BE2C (cell line): ENCODE results near the gene SLC34A2.
"Not testable (repeated sequence)": the region's sequence is repeated elsewhere in the genome, so short reads cannot be mapped to it uniquely, and the experiment has no call there.

ENCODE experiments used
- DNase-seq: peaks from one replicate; pipeline ENCODE4 v3.0.0-alpha.2; 2020
- H3K27me3 ChIP-seq: fragments of 250-450 bp; sonication (Bioruptor Pico); 2 replicates; pipeline ENCODE4 v1.5.1; 2020; ENCODE audit warnings: mild to moderate bottlenecking
- H3K36me3 ChIP-seq: fragments of 250-450 bp; sonication (Bioruptor Pico); 2 replicates; pipeline ENCODE4 v1.5.1; 2020; ENCODE audit warnings: mild to moderate bottlenecking
- H3K4me1 ChIP-seq: fragments of 250-450 bp; sonication (Bioruptor Pico); 2 replicates; pipeline ENCODE4 v1.5.1; 2020
- H3K4me3 ChIP-seq: 2 replicates; pipeline ENCODE4 v1.5.1; 2011; ENCODE audit warnings: low read depth, low read length
- H3K9me3 ChIP-seq: fragments of 250-450 bp; sonication (Bioruptor Pico); 2 replicates; pipeline ENCODE4 v1.5.1; 2020
- TF ChIP-seq, protein P1 (sequence below): IDR thresholded peaks from 2 replicates; pipeline ENCODE4 v1.5.1; 2012; ENCODE audit warnings: mild to moderate bottlenecking, low read depth, low read length

SLC34A2 gene

DNA sequence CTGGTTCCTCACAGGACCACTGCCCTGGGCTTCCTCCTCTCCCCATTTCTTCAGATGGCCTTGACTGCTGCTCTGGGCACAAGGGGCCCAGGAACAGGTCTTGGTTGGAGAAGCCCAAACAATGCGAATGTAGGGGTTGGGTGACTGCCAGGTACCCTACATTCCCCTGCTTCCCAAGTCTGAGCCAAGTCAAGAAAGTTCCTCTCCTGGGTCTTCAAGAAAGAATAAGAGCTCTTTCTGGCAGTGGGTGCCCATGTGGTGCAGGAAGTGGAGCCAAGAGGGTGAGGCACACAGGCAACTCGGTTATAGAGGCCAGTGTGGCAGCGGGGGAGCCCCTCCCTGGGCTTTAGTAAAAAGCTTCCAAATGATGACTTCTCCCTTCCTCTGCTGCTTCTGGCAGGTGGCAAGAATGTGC, 2.7 kb downstream of the SLC34A2 start:
- no peaks in the 10 kb centered on the region for H3K9me3 ChIP-seq
- H3K4me1 ChIP-seq, result no peaks in the 10 kb centered on the region
- H3K36me3 ChIP-seq, result no peaks in the 10 kb centered on the region
- TF ChIP-seq, protein P1, sequence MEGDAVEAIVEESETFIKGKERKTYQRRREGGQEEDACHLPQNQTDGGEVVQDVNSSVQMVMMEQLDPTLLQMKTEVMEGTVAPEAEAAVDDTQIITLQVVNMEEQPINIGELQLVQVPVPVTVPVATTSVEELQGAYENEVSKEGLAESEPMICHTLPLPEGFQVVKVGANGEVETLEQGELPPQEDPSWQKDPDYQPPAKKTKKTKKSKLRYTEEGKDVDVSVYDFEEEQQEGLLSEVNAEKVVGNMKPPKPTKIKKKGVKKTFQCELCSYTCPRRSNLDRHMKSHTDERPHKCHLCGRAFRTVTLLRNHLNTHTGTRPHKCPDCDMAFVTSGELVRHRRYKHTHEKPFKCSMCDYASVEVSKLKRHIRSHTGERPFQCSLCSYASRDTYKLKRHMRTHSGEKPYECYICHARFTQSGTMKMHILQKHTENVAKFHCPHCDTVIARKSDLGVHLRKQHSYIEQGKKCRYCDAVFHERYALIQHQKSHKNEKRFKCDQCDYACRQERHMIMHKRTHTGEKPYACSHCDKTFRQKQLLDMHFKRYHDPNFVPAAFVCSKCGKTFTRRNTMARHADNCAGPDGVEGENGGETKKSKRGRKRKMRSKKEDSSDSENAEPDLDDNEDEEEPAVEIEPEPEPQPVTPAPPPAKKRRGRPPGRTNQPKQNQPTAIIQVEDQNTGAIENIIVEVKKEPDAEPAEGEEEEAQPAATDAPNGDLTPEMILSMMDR, result no peak
- DNase-seq, result no peak
- H3K27me3 ChIP-seq, result peaks cover 27% of the 10 kb centered on the region
- H3K4me3 ChIP-seq, result no peak overlapping the region

DNA sequence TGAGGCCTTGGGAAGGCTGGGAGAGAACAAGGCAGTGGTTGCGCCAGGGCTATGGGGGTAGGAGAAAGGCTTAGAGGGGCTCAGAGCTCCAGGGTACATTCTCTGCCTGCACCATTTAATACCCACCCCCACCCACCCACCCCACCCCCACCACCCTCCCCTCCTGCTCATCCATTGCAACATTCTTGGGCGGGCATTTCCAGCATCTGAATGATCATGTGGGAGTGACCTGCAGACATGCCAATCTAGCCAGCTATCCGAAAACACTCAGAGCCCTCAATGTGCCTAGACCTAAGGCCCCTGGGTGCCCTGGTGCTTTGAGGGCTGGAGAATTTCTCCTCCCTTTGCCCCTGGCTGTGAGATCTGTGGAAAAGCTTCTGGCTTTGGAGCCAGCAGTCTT, 3.1 kb downstream of the SLC34A2 start:
- H3K4me1 ChIP-seq, result no peaks in the 10 kb centered on the region
- no peak overlapping the region for H3K4me3 ChIP-seq
- H3K36me3 ChIP-seq, result no peaks in the 10 kb centered on the region
- H3K27me3 ChIP-seq, result peaks cover 27% of the 10 kb centered on the region
- DNase-seq, result no peak
- no peaks in the 10 kb centered on the region for H3K9me3 ChIP-seq
- TF ChIP-seq, protein P1, result no peak

DNA sequence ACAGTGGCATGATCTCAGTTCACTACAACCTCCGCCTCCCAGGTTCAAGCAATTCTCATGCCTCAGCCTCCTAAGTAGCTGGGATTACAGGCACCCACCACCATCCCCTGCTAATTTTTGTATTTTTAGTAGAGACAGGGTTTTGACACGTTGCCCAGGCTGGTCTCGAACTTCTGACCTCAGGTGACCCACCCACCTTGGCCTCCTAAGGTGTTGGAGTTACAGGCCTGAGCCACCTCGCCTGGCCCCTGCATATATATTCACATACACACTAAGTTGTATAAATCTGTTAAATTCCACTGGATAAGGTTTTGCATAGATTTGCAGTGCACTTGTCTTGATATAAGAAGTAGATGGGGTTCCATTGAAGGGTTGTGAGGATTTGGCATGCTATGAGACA, 5.8 kb downstream of the SLC34A2 start:
- not testable (repeated sequence) for DNase-seq, H3K4me3 ChIP-seq, H3K27me3 ChIP-seq, H3K36me3 ChIP-seq, H3K4me1 ChIP-seq, H3K9me3 ChIP-seq

DNA sequence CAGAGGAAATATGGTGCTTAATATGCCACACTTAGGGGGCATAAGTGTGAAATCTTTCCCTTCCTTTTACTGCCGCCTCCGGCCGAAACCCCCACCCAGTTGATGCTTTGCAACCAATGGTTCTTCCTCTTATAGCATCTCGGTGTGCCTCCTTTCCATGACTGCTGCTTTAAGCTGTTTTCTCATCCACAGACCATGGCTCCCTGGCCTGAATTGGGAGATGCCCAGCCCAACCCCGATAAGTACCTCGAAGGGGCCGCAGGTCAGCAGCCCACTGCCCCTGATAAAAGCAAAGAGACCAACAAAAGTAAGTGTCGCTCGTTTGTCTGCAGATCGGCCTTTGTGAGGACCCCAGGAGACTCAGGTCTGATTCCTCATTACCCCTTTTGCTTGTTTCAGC, 6.7 kb downstream of the SLC34A2 start:
- Histone ChIP-seq H3K4me1 (no peaks in the 10 kb centered on the region), H3K4me3 (no peak overlapping the region), H3K9me3 (no peaks in the 10 kb centered on the region), H3K36me3 (no peaks in the 10 kb centered on the region), H3K27me3 (no peaks in the 10 kb centered on the region)
- TF ChIP-seq, protein P1, result no peak
- no peak for DNase-seq

DNA sequence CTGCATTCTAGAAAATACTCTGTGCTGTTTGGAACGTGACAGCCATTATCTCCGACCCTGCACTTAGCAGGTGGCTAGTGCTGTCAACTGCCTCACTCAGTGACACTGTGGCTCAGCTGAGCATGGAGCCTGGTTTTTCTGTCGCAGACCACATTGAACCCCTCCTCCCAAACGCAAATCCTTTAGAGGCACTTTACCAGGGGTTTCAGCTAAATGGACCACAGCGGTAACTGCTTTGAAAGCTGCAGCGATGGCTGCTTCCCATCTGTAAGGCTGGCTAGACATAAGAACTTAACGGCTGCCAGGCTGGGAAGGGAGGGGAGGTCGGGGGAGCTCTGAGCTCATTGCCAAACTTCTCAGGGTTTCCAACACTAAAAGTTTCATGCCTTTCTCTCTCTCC, 8.1 kb downstream of the SLC34A2 start:
- TF ChIP-seq, protein P1, result no peak
- H3K9me3 ChIP-seq, result no peaks in the 10 kb centered on the region

DNA sequence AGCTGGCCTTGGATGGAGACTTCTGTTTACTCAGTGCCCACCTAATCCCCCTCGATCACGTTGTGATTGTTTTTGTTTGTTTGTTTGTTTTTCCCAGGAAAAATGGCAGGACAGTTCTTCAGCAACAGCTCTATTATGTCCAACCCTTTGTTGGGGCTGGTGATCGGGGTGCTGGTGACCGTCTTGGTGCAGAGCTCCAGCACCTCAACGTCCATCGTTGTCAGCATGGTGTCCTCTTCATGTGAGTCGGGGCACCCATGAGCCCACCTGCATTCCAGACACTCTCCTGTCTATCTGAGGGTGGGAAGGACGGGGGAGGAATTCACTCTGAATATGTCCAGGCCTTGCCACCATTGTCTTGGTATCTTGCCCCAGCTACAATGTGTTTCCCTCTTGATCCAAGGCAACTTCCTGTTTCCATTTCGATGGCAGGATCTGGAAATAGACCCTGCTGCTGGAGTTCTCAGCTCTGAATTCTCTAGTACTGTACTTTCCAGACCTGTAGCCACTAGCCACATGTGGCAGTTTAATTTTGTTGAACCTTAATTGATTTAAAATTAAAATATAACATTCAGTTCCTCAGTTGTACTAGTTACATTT, 10.5 kb downstream of the SLC34A2 start:
- no peak for DNase-seq
- Histone ChIP-seq H3K9me3 (no peaks in the 10 kb centered on the region), H3K36me3 (no peaks in the 10 kb centered on the region), H3K4me3 (no peak overlapping the region), H3K27me3 (no peaks in the 10 kb centered on the region; the same call in 1 of the 2 replicates), H3K4me1 (no peaks in the 10 kb centered on the region)
- TF ChIP-seq, protein P1, result no peak

More for the DNA sequence above, 8.1 kb downstream of the SLC34A2 start:
- no peaks in the 10 kb centered on the region; the same call in 1 of the 2 replicates for H3K27me3 ChIP-seq
- no peaks in the 10 kb centered on the region for H3K4me1 ChIP-seq
- no peak overlapping the region for H3K4me3 ChIP-seq
- no peaks in the 10 kb centered on the region for H3K36me3 ChIP-seq
- no peak for DNase-seq
